ENCODE data around the gene STK11.
"Not testable (repeated sequence)": the region's sequence is repeated elsewhere in the genome, so short reads cannot be mapped to it uniquely, and the experiment has no call there.

STK11 gene

DNA sequence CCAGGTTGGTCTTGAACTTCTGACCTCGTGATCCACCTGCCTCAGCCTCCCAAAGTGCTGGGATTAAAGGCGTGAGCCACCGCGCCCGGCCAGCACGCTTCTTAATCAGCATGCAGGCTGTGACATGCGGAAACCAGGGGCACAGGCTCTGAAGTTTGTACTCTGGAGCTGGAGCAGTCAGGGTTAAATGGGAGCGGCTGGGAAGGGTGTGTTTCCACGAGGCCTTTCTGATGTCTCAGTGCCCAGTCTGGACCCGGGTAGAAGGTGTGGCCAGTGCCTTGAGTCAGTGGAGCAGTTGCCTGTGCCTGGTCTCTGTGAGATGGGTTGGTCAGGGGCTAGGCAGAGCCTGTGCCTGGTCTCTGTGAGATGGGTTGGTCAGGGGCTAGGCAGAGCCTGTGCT lies 3.3 kb downstream of the STK11 start:
- not testable (repeated sequence) for DNase-seq (ENCODE audit: low read depth, low spot score)

DNA sequence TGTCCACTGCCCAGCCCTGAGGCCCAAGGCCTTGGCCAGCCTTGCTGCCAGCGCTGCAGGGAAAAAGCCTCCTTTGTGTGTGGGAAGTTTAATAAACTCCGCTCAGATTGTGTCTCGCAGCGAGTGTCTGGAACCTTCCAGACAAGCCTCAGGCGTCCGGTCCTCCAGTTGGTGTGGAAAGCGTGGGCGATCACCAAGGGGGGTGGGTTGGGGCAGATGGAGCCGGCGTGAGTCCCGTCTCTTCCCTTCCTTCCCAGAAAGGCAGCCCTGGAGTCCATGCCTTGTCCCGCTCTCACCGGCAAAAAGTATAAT lies 4.6 kb downstream of the STK11 start:
- no peak for DNase-seq (ENCODE audit: low read depth, low spot score)

- no peak for DNase-seq (ENCODE audit: low read depth, low spot score)
These were observed 6.1 kb downstream of the STK11 start for GRCh38 chr19:1211494-1212234.

GRCh38 chr19:1213391-1214286 lies 8.1 kb downstream of the STK11 start:
- no peak for DNase-seq (ENCODE audit: low read depth, low spot score)

DNA sequence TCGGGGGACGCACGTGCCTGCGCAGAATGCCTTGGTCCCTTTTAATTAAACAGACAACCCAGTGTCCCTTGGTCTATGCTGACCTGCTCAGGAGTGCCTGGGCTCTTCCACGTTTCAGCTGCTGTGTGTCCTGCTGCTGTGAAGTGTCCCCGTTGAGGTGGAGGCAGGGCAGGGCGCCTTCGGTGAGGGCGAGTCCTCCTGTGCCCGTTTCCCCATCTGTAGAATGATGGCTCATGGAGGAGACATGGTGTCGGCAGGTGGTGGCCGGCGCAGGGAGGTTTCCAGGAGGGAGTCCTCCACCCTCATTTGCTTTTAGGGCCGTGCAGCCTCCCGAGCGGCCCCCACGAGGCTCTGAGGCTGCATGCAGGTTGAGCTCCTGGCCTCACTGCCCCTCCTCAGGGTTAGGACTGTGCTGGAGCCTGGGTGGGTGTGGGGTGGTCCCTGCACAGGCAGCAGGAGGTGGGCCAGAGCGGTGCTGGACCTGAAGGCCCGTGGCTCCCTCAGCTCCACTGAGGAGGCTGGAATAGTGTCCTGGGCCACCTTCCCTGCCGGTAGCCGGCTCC lies 8.8 kb downstream of the STK11 start:
- no peak for DNase-seq (ENCODE audit: low read depth, low spot score)

GRCh38 chr19:1214862-1215731 lies 9.5 kb downstream of the STK11 start:
- no peak for DNase-seq (ENCODE audit: low read depth, low spot score)

DNA sequence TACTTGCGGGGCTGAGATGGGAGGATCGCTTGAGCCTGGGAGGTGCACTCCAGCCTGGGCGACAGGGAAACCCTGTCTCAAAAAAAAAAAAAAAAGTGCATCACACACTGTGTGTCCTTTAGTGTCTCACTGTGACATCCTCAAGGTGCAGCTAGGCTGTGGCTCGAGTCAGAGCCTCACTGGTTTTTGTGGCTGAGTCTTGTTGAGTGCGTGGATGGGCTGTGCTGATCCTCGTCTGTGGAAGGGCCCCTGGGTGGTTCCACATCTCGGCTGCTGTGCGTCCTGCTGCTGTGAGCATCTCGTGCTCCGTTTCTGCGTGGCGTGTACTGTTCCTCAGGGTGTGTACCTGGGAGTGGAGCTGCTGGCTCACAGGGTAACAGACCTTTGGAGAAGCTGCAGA lies 11.2 kb downstream of the STK11 start:
- no peak for DNase-seq (ENCODE audit: low read depth, low spot score)

DNA sequence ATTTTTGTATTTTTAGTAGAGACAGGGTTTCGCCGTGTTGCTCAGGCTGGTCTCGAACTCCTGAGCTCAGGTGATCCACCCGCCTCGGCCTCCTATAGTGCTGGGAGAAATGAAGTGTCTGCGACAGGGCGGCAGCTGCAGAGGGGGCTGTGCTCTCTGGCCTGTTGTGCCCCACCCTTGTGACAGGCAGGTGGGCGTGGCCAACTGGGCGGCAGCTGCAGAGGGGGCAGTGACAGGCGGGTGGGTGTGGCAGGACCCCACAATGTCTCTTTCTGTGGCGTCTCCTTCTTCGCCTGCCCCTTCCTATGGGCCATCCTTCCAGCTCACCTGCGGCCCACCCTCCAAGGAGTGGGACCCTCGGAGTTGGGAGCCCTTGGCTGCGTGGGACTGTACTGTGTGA lies 11.8 kb downstream of the STK11 start:
- no peak for DNase-seq (ENCODE audit: low read depth, low spot score)

DNA sequence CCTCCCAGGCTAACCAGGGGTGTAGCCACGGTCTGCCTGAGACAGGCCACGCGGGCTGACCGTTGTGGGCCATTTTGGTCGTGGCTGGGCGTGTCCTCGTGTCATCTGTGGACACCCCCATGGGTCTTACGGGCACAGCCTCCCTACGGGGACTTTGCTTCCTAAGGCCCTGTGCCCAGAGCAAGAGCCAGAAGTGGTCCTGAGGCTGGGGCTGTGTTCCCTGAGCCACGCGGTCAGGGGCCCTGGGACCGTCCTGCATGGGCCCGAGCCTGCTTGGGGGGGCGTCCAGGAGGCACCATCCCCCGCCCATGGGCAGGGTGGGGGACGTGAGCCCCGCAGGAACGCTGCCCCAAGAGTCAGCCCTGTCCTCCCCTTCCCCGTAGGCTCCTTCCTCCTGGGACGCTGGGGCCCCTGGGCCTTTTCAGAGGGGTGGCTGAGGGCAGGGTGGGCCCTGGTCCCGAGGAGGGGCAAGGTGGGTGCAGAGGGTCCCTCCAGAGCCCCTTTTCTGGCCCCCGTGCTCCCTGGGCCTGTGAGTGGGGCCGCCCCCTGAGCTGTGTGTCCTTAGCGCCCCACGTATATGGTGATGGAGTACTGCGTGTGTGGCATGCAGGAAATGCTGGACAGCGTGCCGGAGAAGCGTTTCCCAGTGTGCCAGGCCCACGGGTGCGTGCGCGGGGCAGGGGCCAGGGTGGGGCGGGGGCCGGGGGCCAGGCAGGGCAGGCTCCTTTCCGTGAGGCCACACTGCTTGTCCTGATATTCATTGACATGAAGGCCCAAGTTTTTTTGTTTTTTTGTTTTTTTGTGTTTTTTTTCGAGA lies 13.4 kb downstream of the STK11 start:
- DNase-seq (ENCODE audit: low read depth, low spot score) = no peak

- no peak for DNase-seq (ENCODE audit: low read depth, low spot score)
These were observed 14.4 kb downstream of the STK11 start for GRCh38 chr19:1219786-1220476.

GRCh38 chr19:1220477-1220930 lies 14.9 kb downstream of the STK11 start:
- no peak for DNase-seq (ENCODE audit: low read depth, low spot score)

- no peak for DNase-seq (ENCODE audit: low read depth, low spot score)
These were observed 15.7 kb downstream of the STK11 start for GRCh38 chr19:1220976-1221903.

DNA sequence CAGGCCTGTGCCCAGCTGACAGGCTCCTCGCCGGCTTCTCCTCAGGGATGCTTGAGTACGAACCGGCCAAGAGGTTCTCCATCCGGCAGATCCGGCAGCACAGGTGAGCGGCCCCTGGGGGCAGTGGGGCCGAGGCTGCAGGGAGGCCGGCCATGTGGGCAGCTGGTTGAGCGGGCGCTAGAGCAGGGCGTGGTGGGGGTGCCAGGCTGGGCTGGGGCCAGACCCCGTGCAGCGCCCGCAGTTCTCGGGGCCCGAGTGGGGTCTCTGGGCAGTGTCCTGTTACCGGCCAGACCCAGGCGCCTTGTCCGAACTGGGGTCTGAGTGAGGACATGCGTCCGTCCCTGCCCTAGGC lies 16.3 kb downstream of the STK11 start:
- no peak for DNase-seq (ENCODE audit: low read depth, low spot score)

GRCh38 chr19:1222394-1222793 lies 16.8 kb downstream of the STK11 start:
- DNase-seq (ENCODE audit: low read depth, low spot score) = no peak

DNA sequence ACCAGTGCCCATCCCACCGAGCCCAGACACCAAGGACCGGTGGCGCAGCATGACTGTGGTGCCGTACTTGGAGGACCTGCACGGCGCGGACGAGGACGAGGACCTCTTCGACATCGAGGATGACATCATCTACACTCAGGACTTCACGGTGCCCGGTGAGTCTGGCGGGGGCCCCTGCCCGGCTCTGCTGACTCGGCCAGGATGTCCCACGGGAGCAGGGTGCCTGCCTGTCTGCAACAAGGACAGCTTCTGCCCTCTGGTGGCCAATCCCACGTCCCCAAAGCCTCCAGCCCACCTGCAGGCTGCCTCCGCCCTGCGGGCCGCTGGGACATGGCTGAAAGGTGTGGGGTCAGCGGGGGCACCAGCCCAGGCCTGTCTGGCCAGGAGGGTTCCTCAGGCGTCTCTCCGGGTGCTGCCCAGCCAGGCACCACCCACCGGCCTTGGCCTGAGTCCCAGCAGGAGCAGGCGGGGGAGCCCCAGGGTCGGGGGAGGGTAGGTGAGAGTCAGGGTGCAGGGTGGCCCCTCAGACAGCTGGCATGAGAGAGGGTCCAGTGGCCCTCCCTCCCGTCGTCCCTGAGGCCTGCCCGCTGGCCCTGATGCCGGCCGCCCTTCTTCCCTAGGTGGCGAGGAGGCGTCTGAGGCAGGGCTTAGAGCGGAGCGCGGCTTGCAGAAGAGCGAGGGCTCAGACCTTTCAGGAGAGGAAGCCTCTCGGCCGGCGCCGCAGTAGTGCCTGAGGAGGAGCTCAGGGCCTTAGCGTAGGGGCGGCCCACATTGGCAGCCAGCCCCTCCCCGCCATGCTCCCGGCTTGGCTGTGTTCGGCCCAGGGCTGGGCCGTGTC lies 17.7 kb downstream of the STK11 start:
- DNase-seq (ENCODE audit: low read depth, low spot score) = no peak

DNA sequence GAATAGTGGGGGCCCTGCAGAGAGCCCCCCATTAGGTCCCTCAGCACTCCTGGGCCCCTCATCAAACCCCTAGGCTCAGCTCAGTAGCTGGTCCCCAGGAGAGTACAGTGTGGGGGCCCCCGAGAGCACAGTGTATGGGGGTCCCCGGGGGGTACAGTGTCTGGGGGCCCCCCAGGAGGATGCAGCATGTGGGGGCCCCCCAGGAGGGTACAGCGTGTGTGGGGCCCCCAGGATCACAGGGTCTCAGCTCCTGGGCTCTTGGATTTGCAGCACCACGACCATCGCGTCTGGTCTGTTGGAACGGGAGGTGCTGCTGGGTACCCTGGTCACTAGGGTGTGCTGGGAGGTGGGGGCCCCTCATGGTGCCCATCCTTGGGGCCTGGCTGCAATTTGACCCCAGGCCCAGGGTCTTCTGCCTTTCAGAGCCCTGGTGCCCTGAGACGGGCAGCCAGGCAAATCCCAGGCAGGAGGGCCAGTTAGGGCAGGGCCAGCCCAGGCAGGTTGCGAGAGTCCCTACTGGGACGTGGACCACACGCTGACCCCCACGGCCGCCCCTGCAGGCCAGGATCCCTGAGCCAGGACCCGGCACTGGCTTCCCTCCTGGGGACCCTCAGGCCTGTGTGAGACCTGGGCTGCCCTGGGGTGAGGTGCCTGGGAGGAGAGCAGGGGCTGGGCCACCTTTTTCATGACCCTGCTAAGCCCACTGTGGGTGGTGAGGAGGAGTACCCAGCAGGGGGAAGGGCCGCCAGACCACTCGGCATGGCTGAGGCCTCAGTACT lies 18.7 kb downstream of the STK11 start:
- DNase-seq (ENCODE audit: low read depth, low spot score) = no peak

DNA sequence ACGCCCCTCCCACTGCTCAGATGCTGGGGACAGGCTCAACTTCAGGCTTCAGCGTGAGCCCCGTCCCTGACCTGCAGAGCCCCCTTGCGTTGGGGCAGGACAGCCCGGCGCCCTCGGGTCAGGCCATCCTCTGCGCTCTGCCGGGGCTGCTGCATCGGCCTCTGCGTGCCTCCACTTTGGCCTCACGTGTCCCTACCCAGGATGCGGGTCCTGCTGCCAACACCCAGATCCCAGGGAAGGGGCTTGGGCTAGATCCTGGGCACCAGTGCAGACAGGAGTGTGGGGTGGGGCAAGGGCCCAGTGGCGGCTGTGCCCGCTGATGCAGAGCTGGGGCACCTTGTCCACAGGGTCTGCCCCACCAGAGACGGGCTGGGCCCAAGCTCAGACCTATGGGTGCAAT lies 19.3 kb downstream of the STK11 start:
- no peak for DNase-seq (ENCODE audit: low read depth, low spot score)

All from brain pericyte (primary cell).